K562 (cell line): ENCODE results near the gene RPL28. TPM values are rescaled to one million over a fixed set of nuclear protein-coding genes. Genes with fewer than 3 reads are reported as not detected.

Experiments used
- ATAC-seq: fragments of 200-7000 bp; cut with Tn5 transposase; 3 replicates; pipeline ENCODE4 v1.9.1; 2020; ENCODE audit warnings: moderate library complexity
- BruUV-seq: library from RNA; stranded (reverse); fragments of 400-500 nt; replicated peaks from 2 replicates; lab custom pipeline; 2021; lab: Mats Ljungman, UMichigan
- CTCF ChIA-PET: fragments of 300-600 bp; formaldehyde crosslinking; extraction: SDS; loops from one replicate; lab custom pipeline; 2021; ENCODE audit warnings: low intra/inter-chr PET ratio; lab: Yijun Ruan, JAX
- POLR2A ChIA-PET: fragments of 300-600, 350-650 bp; sonication (Branson Sonifier 250); formaldehyde crosslinking; extraction: SDS; loops from one replicate; lab custom pipeline; 2021; ENCODE audit warnings: antibody characterized with exemption, inconsistent platforms; lab: Yijun Ruan, JAX
- DNase-seq, 4 experiments: peaks; one replicate each; pipeline versions ENCODE4 v3.0.0 to v3.0.0-alpha.2; 2011 to 2018; ENCODE audit warnings: low spot score in 3 of 4, mixed read lengths in 3 of 4; ENCODE audit errors: extremely low read depth in 1 of 4
- FAIRE-seq: peaks from 2 replicates; lab custom pipeline; 2011; peaks lifted over from hg19 to GRCh38; lab: Jason Lieb, UNC
- H2AFZ ChIP-seq: 2 replicates; pipeline ENCODE4 v1.6.0; 2011; ENCODE audit warnings: low read depth, low read length, control low read depth, inconsistent platforms
- H3K27ac ChIP-seq: fragments of 200-600 bp; 3 replicates; pipeline ENCODE4 v1.8.0; 2011; ENCODE audit warnings: low read depth, mild to moderate bottlenecking, control low read depth, inconsistent platforms, low read length, moderate library complexity, mixed read lengths; ENCODE audit errors: extremely low read depth
- H3K27me3 ChIP-seq, 2 experiments: fragments of 300-600 bp in 1 of 2; 2 replicates in 1 of 2; 3 replicates in 1 of 2; pipeline versions ENCODE4 v1.6.0 to v1.8.0; 2011; ENCODE audit warnings: inconsistent platforms in 2 of 2, low read length in 2 of 2, mild to moderate bottlenecking in 1 of 2, mixed read lengths in 1 of 2, moderate library complexity in 1 of 2; ENCODE audit not compliant: control insufficient read depth in 2 of 2, insufficient read depth in 2 of 2
- H3K36me3 ChIP-seq: fragments of 300-600 bp; 3 replicates; pipeline ENCODE4 v1.8.0; 2011; ENCODE audit warnings: mild to moderate bottlenecking, low read length, inconsistent platforms; ENCODE audit not compliant: control insufficient read depth, insufficient read depth
- H3K4me1 ChIP-seq, 2 experiments: fragments of 200-600 bp in 1 of 2; replicated peaks in 1 of 2; 2 replicates in 1 of 2; 3 replicates in 1 of 2; pipeline versions ENCODE4 v1.5.1 to v1.8.0; 2011; ENCODE audit warnings: inconsistent platforms in 2 of 2, low read length in 2 of 2, mild to moderate bottlenecking in 1 of 2, mixed read lengths in 1 of 2, moderate library complexity in 1 of 2; ENCODE audit not compliant: control insufficient read depth in 2 of 2, insufficient read depth in 2 of 2
- H3K4me2 ChIP-seq: 2 replicates; pipeline ENCODE4 v1.6.1; 2011; ENCODE audit warnings: low read length, control low read depth, inconsistent platforms, mixed read lengths; ENCODE audit not compliant: insufficient read depth
- H3K4me3 ChIP-seq: fragments of 200-600 bp; sonication (generic), shearing (Covaris generic); 2 replicates; pipeline ENCODE4 v1.5.1; 2016; ENCODE audit warnings: control low read depth, inconsistent platforms
- H3K79me2 ChIP-seq: fragments of 200-600 bp; 3 replicates; pipeline ENCODE4 v1.8.0; 2011; ENCODE audit warnings: low read length, inconsistent platforms; ENCODE audit not compliant: control insufficient read depth, insufficient read depth
- H3K9ac ChIP-seq, 2 experiments: 2 replicates each; pipeline versions ENCODE4 v1.6.0 to v1.6.1; 2011; ENCODE audit warnings: low read depth in 2 of 2, low read length in 2 of 2, control low read depth in 1 of 2, inconsistent platforms in 1 of 2, mild to moderate bottlenecking in 1 of 2, mixed read lengths in 1 of 2; ENCODE audit not compliant: insufficient read depth in 1 of 2
- H3K9me1 ChIP-seq: one replicate; pipeline ENCODE4 v1.6.0; 2011; ENCODE audit warnings: inconsistent platforms, mild to moderate bottlenecking, low read length, moderate library complexity; ENCODE audit not compliant: control insufficient read depth, insufficient read depth
- H3K9me3 ChIP-seq: replicated peaks from 2 replicates; pipeline ENCODE4 v1.5.1; 2011; ENCODE audit warnings: low read depth, low read length, inconsistent platforms; ENCODE audit not compliant: control insufficient read depth, insufficient read depth
- H4K20me1 ChIP-seq: replicated peaks from 2 replicates; pipeline ENCODE4 v1.6.1; 2011; ENCODE audit warnings: low read length, inconsistent platforms, mixed read lengths; ENCODE audit not compliant: control insufficient read depth, insufficient read depth
- ETV1 ChIP-seq: fragments of 450-650 bp; conservative IDR thresholded peaks from 2 replicates; pipeline ENCODE4 v1.6.1; 2016; ENCODE audit warnings: missing genetic modification characterization, control low read depth, low read depth, missing compliant biosample characterization
- ZNF740 ChIP-seq, 3 experiments: fragments of 200-800 bp in 1 of 3; sonication (Bioruptor generic) in 1 of 3; sonication (generic) in 1 of 3; formaldehyde crosslinking in 1 of 3; IDR thresholded peaks; 2 replicates each; pipeline versions ENCODE4 v1.6.1 to v1.8.0; 2016 to 2022; ENCODE audit warnings: mild to moderate bottlenecking in 2 of 3, missing compliant biosample characterization in 2 of 3, missing genetic modification characterization in 2 of 3, missing genetic modification reagents in 1 of 3
- WGBS: fragments of 100-300 bp; shearing (Covaris generic); methylation state at CpG from one replicate; pipeline ENCODE4 v1.1.6; 2016; ENCODE audit warnings: low coverage, mixed read lengths; ENCODE audit not compliant: insufficient coverage; ENCODE audit errors: missing lambda C conversion rate; 5-methylcytosine and 5-hydroxymethylcytosine counted together
- in situ Hi-C: fragments of 300-500 bp; cut with MboI; formaldehyde crosslinking; loops from 4 replicates; pipeline ENCODE4 v1.15.0; 2018; ENCODE audit warnings: inconsistent platforms, mixed read lengths
- intact Hi-C: fragments of 100-400 bp; cut with micrococcal nuclease; formaldehyde crosslinking; loops from 2 replicates; pipeline ENCODE4 v1.14.2; 2022
- polyA plus RNA-seq, 8 experiments: library from polyadenylated mRNA; depleted of rRNA in 4 of 8; stranded (reverse) in 5 of 8; unstranded in 3 of 8; fragments of >200 nt; fragmentation: Nextera tagmentation in 2 of 8; fragmentation: Illumina TruSeq in 1 of 8; extraction: Ambion mirVana in 2 of 8; extraction: Trizol in 1 of 8; gene quantifications; 2 replicates each; pipeline versions ENCODE4 v1.2.1 to v1.2.3, GENCODE V29; 2011 to 2014; ENCODE audit warnings: inconsistent platforms in 1 of 8, missing spikeins in 1 of 8
- total RNA-seq, 7 experiments: library from RNA; depleted of rRNA in 6 of 7; stranded (reverse); fragments of >200 nt in 6 of 7; fragmentation: Illumina TruSeq in 2 of 7; extraction: Trizol in 2 of 7; gene quantifications; 2 replicates each; pipeline versions ENCODE4 v1.2.1 to v1.2.3, GENCODE V29; 2011 to 2021; ENCODE audit warnings: low replicate concordance in 1 of 7
- TF ChIP-seq, protein P1 (sequence below), 2 experiments: fragments of 450-650 bp in 1 of 2; sonication (generic) in 1 of 2; formaldehyde crosslinking in 1 of 2; IDR thresholded peaks in 1 of 2; conservative IDR thresholded peaks in 1 of 2; 2 replicates each; pipeline versions ENCODE4 v1.6.1 to v1.8.1; 2016 to 2023; ENCODE audit warnings: mild to moderate bottlenecking in 2 of 2, moderate library complexity in 2 of 2, inconsistent platforms in 1 of 2, missing genetic modification reagents in 1 of 2

The RPL28 gene
- total and polyA plus RNA-seq, 9 of the 15 experiments (the other 6 are each of a cell fraction or from before 2014, with no cell fraction given), result 124 to 3,106 (median 622) TPM

DNA sequence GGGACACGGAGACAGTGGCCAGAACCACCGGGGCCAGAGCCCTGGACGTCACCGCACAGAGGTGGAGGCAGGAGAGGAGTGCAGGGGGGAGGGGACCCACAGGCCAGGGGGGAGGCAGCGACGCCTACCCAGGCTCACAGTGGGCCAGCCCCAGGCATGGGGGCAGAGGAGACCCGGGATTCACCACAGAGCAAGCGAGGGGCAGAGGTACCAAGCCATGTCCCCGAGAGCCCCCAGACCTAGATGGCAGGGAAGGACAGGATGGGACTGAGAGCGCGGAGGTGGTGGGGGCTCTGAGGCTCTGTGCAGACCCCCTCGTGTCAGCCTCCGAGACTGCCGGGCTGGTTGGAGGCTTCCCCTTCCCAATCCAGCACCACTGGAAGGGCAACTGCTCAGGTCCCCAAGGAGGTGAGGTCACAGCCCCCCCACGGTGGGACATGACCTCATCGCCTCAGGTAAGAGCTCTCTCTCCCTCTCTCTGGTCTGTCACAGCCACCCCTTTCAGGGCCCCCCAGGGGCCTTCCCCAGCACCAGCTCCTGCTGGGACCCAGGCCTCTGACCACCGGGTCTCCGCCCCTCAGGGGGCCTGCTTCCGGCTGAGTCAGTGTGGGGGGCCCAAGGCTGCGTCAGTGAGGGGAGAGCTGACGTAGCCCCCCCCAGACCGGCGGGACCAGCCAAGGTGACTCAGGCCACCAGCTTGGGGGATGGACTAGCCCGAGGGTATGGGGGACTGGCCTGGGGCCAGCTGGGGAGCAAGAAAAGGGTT lies 13.2 kb upstream of the RPL28 start:
- no TSS peak for BruUV-seq
- no peak overlapping the region for H3K4me2 ChIP-seq
- FAIRE-seq, result no peak
- ChIA-PET POLR2A (interaction anchor here (0.5 to 2.6 kb wide), 5 partner anchors 12 to 113 kb away, joined by 3 to 12 read pairs (median 3); partner anchors contain the start of gene TMEM238), CTCF (no interaction called here)
- intact Hi-C loops (no loop called here), in situ Hi-C loops (no loop called here)
- DNase-seq, result no peak
- H3K79me2 ChIP-seq, result no peaks in the 10 kb centered on the region
- peak overlapping the region in 1 of 2 experiments; percentile 3; a peak in 2 of 4 replicates for H3K9ac ChIP-seq
- no peak for ATAC-seq
- TF ChIP-seq ZNF740 (CRISPR knock-in tag; IDR thresholded peaks at IDR 0.05) (peak; percentile 81), ZNF740 (tag; IDR thresholded peaks at IDR 0.05) (no peak), ETV1 (no peak)
- TF ChIP-seq, protein P1, sequence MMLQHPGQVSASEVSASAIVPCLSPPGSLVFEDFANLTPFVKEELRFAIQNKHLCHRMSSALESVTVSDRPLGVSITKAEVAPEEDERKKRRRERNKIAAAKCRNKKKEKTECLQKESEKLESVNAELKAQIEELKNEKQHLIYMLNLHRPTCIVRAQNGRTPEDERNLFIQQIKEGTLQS (IDR thresholded peaks at IDR 0.05), result peak; percentile 70
- TF ChIP-seq, protein P1 (CRISPR knock-in tag; conservative IDR thresholded peaks at IDR 0.05), result no peak
- H3K4me1 ChIP-seq, result peaks cover 10 to 77% of the 10 kb centered on the region in 2 experiments; a peak in 4 of 5 replicates
- no peak overlapping the region for H3K27ac ChIP-seq
- H3K4me3 ChIP-seq, result no peak overlapping the region
- no peaks in the 10 kb centered on the region for H3K9me3 ChIP-seq
- no peaks in the 10 kb centered on the region for H3K9me1 ChIP-seq
- H3K27me3 ChIP-seq, result peaks cover 11% of the 10 kb centered on the region in 2 experiments; a peak in 4 of 5 replicates
- no peaks in the 10 kb centered on the region for H3K36me3 ChIP-seq
- 0 out of 2 replicates have a peak, but pooled peaks cover 3% of the 10 kb centered on the region for H4K20me1 ChIP-seq
- H2AFZ ChIP-seq, result no peak overlapping the region
- WGBS, result 23% methylated on average over 15 of the region's 24 CpGs
